Measurements from ENCODE around the gene SYT1.

The SYT1 gene

DNA sequence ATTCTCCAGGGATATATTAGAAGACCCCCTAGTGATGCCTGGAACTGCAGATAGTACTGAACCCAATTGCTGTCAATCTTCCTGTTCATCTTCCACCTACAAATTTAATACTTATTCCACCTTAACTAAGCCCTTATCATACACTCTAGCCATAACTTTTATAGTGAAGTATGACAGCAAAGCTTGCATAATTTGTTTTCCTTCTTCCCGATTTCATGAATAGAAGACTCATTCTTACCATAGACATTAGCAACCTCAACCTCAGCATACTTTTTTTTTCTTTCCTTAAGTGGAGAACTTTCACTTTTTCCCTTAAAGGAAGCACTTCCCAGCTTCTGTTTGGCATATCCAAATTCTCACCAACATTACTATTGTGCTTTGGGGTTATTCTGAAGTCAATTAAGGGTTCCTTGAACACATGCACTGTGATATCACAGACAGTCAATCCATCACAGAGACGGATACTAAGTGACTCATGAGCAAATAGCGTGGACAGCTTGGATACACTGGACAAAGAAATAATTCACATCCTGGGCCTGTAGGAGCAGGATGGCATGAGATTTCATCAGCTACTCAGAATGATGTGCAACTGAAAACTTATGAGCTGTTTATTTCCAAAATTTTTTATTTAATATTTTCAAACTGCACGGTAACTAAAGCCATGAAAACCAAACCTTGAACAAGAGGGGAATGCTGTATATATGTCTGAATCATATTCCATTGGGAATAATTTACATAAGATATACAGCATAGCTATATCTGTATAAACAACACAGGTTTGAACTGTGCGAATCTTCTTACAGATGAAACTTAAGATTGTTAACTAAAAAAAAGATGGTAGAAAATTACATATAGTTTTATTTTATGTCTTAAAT is 63.9 kb downstream of the SYT1 start:
- TF ChIP-seq, protein P1, sequence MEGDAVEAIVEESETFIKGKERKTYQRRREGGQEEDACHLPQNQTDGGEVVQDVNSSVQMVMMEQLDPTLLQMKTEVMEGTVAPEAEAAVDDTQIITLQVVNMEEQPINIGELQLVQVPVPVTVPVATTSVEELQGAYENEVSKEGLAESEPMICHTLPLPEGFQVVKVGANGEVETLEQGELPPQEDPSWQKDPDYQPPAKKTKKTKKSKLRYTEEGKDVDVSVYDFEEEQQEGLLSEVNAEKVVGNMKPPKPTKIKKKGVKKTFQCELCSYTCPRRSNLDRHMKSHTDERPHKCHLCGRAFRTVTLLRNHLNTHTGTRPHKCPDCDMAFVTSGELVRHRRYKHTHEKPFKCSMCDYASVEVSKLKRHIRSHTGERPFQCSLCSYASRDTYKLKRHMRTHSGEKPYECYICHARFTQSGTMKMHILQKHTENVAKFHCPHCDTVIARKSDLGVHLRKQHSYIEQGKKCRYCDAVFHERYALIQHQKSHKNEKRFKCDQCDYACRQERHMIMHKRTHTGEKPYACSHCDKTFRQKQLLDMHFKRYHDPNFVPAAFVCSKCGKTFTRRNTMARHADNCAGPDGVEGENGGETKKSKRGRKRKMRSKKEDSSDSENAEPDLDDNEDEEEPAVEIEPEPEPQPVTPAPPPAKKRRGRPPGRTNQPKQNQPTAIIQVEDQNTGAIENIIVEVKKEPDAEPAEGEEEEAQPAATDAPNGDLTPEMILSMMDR (IDR thresholded peaks at IDR 0.05; ENCODE audit: borderline replicate concordance, insufficient read depth, low read depth, low read length), result no peak
- H3K4me3 ChIP-seq (ENCODE audit: low read depth, low read length), result no peak overlapping the region

DNA sequence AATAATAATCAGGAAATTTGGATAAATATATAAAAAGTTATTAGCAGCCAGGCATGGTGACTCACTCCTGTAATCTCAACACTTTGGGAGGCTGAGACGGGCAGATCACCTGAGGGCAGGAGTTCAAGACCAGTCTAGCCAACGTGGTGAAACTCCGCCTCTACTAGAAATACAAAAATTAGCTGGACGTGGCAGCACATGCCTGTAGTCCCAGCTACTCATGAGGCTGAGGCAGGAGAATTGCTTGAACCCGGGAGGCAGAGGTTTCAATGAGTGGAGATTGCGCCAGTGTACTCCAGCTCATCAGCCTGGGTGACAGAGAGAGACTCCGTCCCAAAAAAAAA is 64.5 kb downstream of the SYT1 start:
- H3K4me3 ChIP-seq (ENCODE audit: low read depth, low read length), result no peak overlapping the region
- TF ChIP-seq, protein P1 (IDR thresholded peaks at IDR 0.05; ENCODE audit: borderline replicate concordance, insufficient read depth, low read depth, low read length), result no peak

DNA sequence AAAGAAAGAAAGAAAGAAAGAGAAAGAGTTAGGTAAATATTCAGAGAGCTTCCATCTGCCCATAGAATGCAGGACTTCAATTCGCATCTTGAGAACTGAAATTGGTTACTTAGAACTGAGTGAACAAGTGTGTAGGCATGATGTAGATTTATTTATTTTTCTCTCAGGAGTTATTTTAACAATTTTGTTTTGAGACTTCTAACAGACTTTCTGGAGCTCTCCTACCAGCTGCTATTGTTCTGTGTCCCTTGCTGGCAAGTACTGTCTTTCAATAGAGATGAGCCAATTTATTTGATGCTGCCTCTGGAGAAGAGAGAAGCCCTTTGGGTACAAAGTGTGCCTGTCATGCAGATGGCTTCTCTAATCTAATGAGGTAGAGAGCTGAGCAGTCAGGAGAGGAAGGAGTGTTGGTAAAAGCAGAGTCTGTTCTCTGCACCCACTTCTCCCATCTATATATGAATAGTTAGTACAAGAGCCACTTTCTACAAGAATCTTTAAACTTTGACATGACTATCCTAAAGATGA is 67.0 kb downstream of the SYT1 start:
- TF ChIP-seq, protein P1 (IDR thresholded peaks at IDR 0.05; ENCODE audit: borderline replicate concordance, insufficient read depth, low read depth, low read length), result no peak
- H3K4me3 ChIP-seq (ENCODE audit: low read depth, low read length), result no peak overlapping the region

DNA sequence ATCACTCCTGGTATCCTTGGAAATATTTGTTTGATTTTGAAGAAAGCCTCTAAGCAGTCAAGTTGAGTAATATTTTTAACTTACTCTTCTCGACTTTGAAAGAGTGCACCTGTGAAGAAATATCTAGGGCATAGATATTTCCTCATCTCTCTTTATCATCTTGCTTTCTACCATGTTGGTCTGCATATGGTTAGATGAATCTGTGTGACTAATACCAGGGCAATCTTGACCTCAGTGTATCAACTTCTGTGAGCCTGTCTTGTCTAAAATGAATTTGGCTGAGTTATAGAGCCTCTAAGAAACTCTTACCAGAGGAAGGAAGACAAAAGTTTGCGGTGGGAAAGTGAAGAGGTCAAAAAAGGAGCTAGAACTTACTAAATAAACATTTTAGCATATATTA is 68.4 kb downstream of the SYT1 start:
- TF ChIP-seq, protein P1 (IDR thresholded peaks at IDR 0.05; ENCODE audit: borderline replicate concordance, insufficient read depth, low read depth, low read length), result no peak

DNA sequence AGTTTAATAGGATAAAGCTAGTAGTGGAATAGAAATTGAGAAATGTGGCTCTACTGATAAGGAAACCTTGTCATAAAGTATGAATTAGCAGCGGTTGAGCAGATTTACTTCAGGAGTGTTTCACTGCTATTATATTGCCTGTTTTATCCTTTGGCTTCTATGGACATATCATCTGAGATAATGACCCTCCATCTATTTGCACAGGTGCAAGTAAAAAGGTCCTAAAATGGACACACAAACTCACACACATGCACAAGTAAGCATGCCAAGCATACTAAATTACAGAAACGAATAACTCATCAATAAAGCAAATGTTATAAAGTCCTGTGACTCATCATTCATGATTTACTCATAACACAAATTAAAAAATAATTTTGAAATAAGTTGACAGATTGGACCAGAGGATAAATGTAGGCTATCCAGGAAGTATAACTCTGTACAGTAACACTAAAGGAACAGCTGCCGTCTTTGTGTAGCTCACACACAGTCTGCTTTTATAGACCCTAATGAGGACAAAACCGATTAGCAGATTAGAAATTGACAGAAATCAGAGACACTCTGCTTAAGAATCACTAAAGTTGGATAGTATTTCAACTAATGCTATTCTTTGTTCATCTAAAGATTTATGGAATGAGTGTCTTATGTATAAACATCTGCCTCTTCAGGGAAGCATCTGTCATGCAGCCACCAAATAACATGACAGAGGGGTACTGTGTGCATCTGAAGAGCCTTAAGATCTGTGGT is 73.9 kb downstream of the SYT1 start:
- H3K4me3 ChIP-seq (ENCODE audit: low read depth, low read length), result no peak overlapping the region
- TF ChIP-seq, protein P1 (IDR thresholded peaks at IDR 0.05; ENCODE audit: borderline replicate concordance, insufficient read depth, low read depth, low read length), result no peak

More for the DNA sequence above, 68.4 kb downstream of the SYT1 start:
- H3K4me3 ChIP-seq (ENCODE audit: low read depth, low read length), result no peak overlapping the region

DNA sequence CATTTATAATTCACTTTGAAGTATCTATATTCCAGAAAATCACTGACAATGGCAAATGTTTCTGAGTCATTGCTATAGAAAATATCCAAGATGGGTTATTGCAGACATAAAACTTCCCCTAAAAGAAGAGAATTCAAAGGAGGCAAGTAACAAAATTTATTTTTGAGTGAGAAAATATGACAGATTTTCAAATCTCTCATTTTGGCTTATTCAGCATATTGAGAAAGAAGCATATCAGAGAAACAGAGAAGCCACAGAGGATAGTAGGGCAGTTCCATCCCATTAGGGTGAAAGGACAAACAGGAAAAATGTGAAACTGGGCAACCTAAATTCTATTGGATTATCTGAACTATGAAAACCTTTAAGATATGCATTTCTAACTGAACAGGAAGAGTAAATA is 85.0 kb downstream of the SYT1 start:
- H3K4me3 ChIP-seq (ENCODE audit: low read depth, low read length), result no peak overlapping the region
- TF ChIP-seq, protein P1 (IDR thresholded peaks at IDR 0.05; ENCODE audit: borderline replicate concordance, insufficient read depth, low read depth, low read length), result no peak
